ENCODE results near the gene SKIL.

The SKIL gene

DNA sequence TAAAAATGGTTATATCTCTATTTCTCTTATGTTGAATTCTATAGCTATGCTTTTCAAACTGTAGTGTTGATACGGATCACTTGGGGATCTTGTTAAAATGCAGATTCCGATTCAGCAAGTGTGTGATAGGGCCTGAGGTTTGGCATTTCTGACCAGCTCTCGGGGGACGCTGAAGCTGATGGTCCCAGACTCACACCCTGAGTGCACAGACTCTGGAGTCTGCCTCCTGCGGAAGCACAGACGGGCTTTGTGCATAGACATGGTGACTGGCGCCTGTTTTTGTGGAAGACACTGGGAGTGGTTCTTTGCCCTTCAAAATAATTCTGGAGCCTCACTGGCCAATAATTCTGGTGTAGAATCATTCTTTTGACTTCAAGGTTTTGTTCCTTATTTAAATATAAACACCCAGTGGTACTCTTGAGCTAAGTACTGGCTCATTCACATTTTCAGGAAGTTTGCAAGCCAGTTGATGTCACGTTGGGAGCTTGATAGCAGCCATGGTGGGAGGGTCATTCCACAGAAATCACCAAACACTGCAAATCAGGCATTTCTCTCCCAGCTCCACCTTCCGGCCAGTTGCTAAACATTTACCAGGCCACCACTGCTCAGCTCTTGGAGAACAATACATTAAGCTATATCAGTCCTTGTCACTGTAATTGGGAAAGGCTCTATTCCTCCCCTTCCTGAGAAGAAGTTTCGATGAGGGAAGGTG, 80.3 kb downstream of the SKIL start:
- DNase-seq (ENCODE audit: low spot score) = no peak

- DNase-seq (ENCODE audit: low spot score) = no peak
Measured at GRCh38 chr3:170438836-170439235, 81.3 kb downstream of the SKIL start.

GRCh38 chr3:170440344-170440743, 82.8 kb downstream of the SKIL start:
- no peak for DNase-seq (ENCODE audit: low spot score)

GRCh38 chr3:170441412-170441811, 83.9 kb downstream of the SKIL start:
- DNase-seq (ENCODE audit: low spot score) = no peak

GRCh38 chr3:170442947-170443346, 85.4 kb downstream of the SKIL start:
- DNase-seq (ENCODE audit: low spot score) = no peak

- DNase-seq (ENCODE audit: low spot score) = no peak
Measured at GRCh38 chr3:170443457-170443856, 85.9 kb downstream of the SKIL start.
